GM21786 (cell line): ENCODE results near the gene ZNF443.
"Not testable (repeated sequence)": the region's sequence is repeated elsewhere in the genome, so short reads cannot be mapped to it uniquely, and the experiment has no call there.

ENCODE experiments used
- ATAC-seq: cut with Tn5 transposase; IDR thresholded peaks from one replicate; pipeline ENCODE4 v1.9.1; 2021; ENCODE audit not compliant: unreplicated experiment

ZNF443 gene

GRCh38 chr19:12425236-12425887 is 15.5 kb downstream of the ZNF443 start:
- no peak for ATAC-seq

GRCh38 chr19:12417273-12417672 is 23.5 kb downstream of the ZNF443 start:
- ATAC-seq = not testable (repeated sequence)

GRCh38 chr19:12411893-12412292 is 28.9 kb downstream of the ZNF443 start:
- ATAC-seq = no peak

- peak; percentile 87 for ATAC-seq
Measured at GRCh38 chr19:12400633-12401502, 40.0 kb downstream of the ZNF443 start, which contains the start of gene ZNF799. Gene ZNF799 (minus strand): TSS chr19:12401271. CDS start chr19:12401070, 201 bp downstream.

GRCh38 chr19:12399901-12400632 is 40.8 kb downstream of the ZNF443 start:
- ATAC-seq = peak; percentile 39

- not testable (repeated sequence) for ATAC-seq
Measured at GRCh38 chr19:12391148-12391547, 49.7 kb downstream of the ZNF443 start.

- ATAC-seq = not testable (repeated sequence)
Measured at GRCh38 chr19:12386365-12386764, 54.5 kb downstream of the ZNF443 start.

GRCh38 chr19:12380444-12380737 is 60.4 kb downstream of the ZNF443 start:
- no peak for ATAC-seq

- no peak for ATAC-seq
Measured at GRCh38 chr19:12379732-12380443, 60.9 kb downstream of the ZNF443 start.
